GM19035 (cell line): ENCODE data around the gene DPEP3.

Experiments used
- ATAC-seq: cut with Tn5 transposase; IDR thresholded peaks from one replicate; pipeline ENCODE4 v1.9.1; 2021; ENCODE audit not compliant: unreplicated experiment

DPEP3 gene

DNA sequence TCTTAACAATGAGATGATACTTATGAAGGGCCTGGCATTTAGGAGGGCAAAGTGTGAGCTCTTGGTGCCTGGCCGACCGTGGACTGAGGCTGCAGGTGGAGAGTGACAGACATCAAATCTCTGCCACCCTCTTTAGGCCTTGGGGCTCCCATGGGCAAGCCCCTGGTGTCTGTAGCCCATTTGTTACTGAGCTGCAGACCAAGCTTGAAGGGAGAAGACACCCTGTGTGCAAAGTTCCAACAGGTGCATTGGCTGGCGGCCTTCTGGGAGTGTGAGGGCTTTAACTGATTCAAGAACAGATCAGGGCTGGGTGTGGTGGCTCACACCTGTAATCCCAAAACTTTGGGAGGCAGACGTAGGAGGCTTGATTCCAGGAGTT, 47.8 kb downstream of the DPEP3 start:
- ATAC-seq: no peak

GRCh38 chr16:67931712-67932461, 48.4 kb downstream of the DPEP3 start, which contains the start of gene CTRL:
Gene CTRL (minus strand): TSS chr16:67931862. CDS start chr16:67931852, 10 bp downstream.
- ATAC-seq: no peak

GRCh38 chr16:67930678-67931211, 49.6 kb downstream of the DPEP3 start:
- no peak for ATAC-seq

- ATAC-seq: no peak
Observed at GRCh38 chr16:67930191-67930590, 50.1 kb downstream of the DPEP3 start.

DNA sequence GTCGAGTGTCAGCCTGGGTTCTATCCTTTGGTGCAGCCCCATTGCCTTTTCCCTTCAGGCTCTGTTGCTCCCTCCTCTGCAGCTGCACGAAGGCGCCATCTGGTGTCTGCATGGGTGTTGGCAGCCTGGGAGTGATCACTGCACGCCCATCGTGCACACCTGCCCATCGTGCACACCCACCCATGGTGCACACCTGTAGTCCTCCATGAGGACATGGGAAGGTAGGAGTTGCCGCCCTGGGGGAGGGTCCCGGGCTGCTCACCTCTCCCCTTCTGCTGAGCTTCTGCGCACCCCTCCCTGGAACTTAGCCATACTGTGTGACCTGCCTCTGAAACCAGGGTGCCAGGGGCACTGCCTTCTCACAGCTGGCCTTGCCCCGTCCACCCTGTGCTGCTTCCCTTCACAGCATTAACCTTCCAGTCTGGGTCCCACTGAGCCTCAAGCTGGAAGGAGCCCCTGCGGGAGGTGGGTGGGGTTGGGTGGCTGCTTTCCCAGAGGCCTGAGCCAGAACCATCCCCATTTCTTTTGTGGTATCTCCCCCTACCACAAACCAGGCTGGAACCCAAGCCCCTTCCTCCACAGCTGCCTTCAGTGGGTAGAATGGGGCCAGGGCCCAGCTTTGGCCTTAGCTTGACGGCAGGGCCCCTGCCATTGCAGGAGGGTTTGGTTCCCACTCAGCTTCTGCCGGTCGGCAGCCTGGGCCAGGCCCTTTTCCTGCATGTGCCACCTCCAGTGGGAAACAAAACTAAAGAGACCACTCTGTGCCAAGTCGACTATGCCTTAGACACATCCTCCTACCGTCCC, 51.5 kb downstream of the DPEP3 start:
- no peak for ATAC-seq

DNA sequence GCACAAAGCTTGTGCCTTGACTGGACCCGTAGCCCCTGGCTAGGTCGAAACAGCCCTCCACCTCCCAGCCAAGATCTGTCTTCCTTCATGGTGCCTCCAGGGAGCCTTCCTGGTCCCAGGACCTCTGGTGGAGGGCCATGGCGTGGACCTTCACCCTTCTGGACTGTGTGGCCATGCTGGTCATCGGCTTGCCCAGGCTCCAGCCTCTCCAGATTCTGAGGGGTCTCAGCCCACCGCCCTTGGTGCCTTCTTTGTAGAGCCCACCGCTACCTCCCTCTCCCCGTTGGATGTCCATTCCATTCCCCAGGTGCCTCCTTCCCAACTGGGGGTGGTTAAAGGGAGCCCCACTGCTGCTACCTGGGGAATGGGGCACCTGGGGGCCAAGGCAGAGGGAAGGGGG, 52.2 kb downstream of the DPEP3 start:
- no peak for ATAC-seq

DNA sequence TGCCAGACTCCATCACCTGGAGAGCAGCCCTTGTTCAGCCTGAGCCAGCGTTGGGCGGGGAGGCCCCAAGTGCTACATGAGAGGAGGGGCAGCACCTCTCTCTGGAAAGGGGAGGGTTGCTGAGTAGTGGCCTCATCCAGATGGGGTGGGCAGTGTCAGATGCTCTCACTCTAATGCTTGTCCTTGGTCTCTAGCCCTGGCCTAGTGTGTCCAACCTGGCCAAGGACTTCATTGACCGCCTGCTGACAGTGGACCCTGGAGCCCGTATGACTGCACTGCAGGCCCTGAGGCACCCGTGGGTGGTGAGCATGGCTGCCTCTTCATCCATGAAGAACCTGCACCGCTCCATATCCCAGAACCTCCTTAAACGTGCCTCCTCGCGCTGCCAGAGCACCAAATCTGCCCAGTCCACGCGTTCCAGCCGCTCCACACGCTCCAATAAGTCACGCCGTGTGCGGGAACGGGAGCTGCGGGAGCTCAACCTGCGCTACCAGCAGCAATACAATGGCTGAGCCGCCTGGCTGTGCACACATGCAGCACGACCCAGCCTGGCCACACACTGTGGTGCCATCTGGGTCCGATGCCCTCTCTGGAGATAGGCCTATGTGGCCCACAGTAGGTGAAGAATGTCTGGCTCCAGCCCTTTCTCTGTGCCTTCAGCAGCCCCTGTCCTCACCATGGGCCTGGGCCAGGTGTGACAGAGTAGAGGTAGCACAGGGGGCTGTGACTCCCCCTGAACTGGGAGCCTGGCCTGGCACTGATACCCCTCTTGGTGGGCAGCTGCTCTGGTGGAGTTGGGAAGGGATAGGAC, 53.0 kb downstream of the DPEP3 start:
- ATAC-seq: no peak

GRCh38 chr16:67926181-67926750, 54.0 kb downstream of the DPEP3 start:
- no peak for ATAC-seq
